A549 treated with ZK216348 at 1 μM for 4 hours (cell line): ENCODE results near the gene EGFLAM. TPM values are rescaled to one million over a fixed set of nuclear protein-coding genes. Genes with fewer than 3 reads are reported as not detected.

Source experiments
- total RNA-seq: library from RNA; stranded (reverse); fragments of 200-300 nt; extraction: Qiagen RNA extraction; gene quantifications from 5 replicates; pipeline ENCODE4 v1.2.3, GENCODE V29; 2022; ENCODE audit warnings: low read depth

Gene EGFLAM
- 0.26 TPM in 1 of 5 replicates, not detected in the others for total RNA-seq

GRCh38 chr5:38258319-38259061 is at the start of gene EGFLAM:
Gene EGFLAM, plus strand, starts transcription at chr5:38258559. Its CDS starts 196 bp downstream, at chr5:38258755.

